ENCODE results near the gene B4GALNT1. TPM values are rescaled to one million over a fixed set of nuclear protein-coding genes. Genes with fewer than 3 reads are reported as not detected.
A peak's percentile ranks its signal among the peaks of the same experiment; 100 is the strongest.

Gene B4GALNT1
- total RNA-seq, 3 donors from 2014 or later, result 0.64 to 2.2 (median 0.65) TPM

DNA sequence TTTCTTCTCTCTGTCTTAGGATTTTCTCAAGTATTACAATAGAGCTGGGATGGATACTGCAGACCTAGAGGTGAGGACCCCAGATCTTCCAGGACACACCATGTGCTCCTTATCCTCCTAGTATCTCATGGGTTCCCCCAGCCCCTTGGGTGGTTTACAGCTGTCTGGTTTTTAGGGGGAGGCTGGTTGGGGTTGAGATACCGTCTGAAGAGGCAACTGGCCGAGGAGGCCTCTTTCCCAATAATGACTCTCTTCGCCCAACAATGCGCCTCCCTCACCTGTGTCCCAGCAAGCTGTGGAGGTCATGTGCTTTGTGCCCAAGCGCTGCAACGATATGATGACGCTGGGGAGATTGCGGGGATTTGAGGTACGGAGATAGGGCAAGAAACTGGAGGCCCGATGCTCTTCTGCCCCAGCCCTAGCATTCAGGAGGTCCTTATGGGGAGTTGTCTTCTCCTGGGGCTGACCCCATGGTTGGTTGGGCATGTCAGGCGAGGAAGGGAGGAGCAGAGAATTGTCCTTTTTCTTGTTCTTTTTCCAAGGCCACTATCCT, 18.0 kb downstream of the B4GALNT1 start:
- intact Hi-C loops (cut with DNase I, micrococcal nuclease), result no loop called here
- no peak for ATAC-seq
- no peak for DNase-seq
- no peak overlapping the region for H3K4me3 ChIP-seq
- no peaks in the 10 kb centered on the region for H3K9me3 ChIP-seq
- no peaks in the 10 kb centered on the region for H3K36me3 ChIP-seq (ENCODE audit: low read depth)
- TF ChIP-seq, protein P1, sequence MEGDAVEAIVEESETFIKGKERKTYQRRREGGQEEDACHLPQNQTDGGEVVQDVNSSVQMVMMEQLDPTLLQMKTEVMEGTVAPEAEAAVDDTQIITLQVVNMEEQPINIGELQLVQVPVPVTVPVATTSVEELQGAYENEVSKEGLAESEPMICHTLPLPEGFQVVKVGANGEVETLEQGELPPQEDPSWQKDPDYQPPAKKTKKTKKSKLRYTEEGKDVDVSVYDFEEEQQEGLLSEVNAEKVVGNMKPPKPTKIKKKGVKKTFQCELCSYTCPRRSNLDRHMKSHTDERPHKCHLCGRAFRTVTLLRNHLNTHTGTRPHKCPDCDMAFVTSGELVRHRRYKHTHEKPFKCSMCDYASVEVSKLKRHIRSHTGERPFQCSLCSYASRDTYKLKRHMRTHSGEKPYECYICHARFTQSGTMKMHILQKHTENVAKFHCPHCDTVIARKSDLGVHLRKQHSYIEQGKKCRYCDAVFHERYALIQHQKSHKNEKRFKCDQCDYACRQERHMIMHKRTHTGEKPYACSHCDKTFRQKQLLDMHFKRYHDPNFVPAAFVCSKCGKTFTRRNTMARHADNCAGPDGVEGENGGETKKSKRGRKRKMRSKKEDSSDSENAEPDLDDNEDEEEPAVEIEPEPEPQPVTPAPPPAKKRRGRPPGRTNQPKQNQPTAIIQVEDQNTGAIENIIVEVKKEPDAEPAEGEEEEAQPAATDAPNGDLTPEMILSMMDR (IDR thresholded peaks at IDR 0.05), result no peak
- H3K4me1 ChIP-seq (ENCODE audit: low read depth), result peaks cover 8% of the 10 kb centered on the region

DNA sequence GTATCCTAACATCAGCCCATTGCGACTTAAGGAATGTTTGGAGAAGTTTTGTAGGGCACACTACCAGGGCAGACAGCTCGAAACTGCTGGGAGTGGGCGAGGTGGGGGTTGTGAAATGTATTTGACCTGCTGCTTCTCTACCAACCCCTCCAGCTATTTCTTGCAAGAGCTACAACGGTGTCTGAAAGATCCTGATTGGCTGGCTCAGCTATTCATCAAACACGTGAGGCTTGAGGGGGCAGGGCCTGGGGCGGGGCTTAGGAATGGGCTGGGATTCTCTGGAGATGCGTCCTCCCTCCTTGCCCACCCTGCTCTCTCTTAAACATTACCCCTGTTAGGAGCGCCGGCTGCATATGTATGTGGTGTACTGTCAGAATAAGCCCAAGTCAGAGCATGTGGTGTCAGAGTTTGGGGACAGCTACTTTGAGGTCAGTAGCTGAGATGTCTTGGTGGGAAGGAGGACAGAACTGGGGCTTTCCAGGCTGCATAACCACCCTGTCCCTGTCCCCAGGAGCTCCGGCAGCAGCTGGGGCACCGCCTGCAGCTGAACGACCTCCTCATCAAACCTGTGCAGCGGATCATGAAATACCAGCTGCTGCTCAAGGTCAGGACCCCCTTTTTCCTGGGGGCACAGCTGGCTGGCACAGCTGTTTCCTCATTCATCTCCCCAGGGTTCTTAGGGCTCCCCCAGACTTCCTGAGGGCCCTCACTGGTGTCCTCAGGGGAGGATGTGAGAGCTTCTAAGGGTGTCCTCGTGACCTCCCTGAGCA, 18.6 kb downstream of the B4GALNT1 start:
- peak; percentile 7 for ATAC-seq
- Histone ChIP-seq H3K36me3 (ENCODE audit: low read depth) (no peaks in the 10 kb centered on the region), H3K4me1 (ENCODE audit: low read depth) (peaks cover 8% of the 10 kb centered on the region), H3K4me3 (no peak overlapping the region), H3K9me3 (no peaks in the 10 kb centered on the region)
- TF ChIP-seq, protein P1 (IDR thresholded peaks at IDR 0.05), result no peak
- intact Hi-C loops (cut with DNase I, micrococcal nuclease), result no loop called here
- DNase-seq, result no peak

DNA sequence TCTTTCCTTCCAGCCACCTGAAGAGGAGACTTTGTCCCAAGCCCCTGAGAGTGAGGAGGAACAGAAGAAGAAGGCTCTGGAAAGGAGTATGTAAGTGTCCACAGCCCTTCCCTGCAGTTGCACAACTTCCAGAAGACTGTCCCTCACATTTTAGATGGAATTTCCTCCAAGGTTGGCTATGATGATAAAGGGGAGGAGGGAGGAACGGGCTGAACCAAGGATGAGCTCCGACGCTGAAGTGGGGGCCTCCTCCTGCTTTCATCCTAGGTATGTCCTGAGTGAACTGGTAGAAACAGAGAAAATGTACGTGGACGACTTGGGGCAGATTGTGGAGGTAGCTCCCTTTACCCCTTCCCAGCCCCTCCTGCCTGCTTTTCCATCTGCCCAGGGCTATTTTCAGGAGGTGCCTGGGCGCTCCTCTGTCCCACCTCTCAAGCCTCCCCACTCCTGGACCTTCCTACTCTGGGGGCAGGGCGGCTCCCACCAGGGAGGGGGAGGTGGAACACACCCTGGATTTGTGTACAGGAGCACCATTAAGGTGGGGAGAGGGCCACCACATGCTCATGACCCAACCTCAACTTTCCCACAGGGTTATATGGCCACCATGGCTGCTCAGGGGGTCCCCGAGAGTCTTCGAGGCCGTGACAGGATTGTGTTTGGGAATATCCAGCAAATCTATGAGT, 19.4 kb downstream of the B4GALNT1 start:
- Histone ChIP-seq H3K9me3 (no peaks in the 10 kb centered on the region), H3K36me3 (ENCODE audit: low read depth) (no peaks in the 10 kb centered on the region), H3K4me1 (ENCODE audit: low read depth) (peaks cover 8% of the 10 kb centered on the region), H3K4me3 (no peak overlapping the region)
- intact Hi-C loops (cut with DNase I, micrococcal nuclease), result no loop called here
- no peak for DNase-seq
- ATAC-seq, result no peak
- TF ChIP-seq, protein P1 (IDR thresholded peaks at IDR 0.05), result no peak

DNA sequence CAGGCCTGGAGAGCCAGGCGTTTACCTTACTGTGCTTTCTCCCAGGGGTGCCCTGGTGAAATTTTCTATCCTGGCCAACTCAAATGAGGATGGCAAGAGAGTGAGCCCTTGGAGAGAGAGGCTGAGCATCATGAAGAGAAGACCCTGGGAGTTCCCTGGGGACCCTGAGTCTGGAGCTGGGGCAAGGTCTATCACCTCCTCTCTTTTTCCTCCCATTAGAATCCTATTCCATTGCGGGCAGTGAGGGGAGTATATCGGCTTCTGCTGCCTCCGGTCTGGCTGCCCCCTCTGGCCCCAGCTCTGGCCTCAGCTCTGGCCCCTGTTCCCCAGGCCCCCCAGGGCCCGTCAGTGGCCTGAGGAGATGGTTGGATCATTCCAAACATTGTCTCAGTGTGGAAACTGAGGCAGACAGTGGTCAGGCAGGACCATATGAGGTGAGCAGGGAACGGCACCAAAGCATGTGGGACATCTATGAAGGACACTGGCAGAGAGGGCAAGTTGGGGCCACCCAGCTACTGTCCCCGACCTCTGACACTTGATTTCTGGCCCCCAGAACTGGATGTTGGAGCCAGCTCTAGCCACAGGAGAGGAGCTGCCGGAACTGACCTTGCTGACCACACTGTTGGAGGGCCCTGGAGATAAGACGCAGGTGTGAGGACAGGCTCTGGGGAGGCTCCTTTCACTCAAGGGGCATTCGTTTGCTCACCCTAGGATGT, 20.1 kb downstream of the B4GALNT1 start:
- TF ChIP-seq, protein P1 (IDR thresholded peaks at IDR 0.05), result no peak
- DNase-seq, result no peak
- Histone ChIP-seq H3K36me3 (ENCODE audit: low read depth) (no peaks in the 10 kb centered on the region), H3K4me3 (no peak overlapping the region), H3K4me1 (ENCODE audit: low read depth) (peaks cover 8% of the 10 kb centered on the region), H3K9me3 (no peaks in the 10 kb centered on the region)
- ATAC-seq, result no peak
- intact Hi-C loops (cut with DNase I, micrococcal nuclease), result no loop called here

DNA sequence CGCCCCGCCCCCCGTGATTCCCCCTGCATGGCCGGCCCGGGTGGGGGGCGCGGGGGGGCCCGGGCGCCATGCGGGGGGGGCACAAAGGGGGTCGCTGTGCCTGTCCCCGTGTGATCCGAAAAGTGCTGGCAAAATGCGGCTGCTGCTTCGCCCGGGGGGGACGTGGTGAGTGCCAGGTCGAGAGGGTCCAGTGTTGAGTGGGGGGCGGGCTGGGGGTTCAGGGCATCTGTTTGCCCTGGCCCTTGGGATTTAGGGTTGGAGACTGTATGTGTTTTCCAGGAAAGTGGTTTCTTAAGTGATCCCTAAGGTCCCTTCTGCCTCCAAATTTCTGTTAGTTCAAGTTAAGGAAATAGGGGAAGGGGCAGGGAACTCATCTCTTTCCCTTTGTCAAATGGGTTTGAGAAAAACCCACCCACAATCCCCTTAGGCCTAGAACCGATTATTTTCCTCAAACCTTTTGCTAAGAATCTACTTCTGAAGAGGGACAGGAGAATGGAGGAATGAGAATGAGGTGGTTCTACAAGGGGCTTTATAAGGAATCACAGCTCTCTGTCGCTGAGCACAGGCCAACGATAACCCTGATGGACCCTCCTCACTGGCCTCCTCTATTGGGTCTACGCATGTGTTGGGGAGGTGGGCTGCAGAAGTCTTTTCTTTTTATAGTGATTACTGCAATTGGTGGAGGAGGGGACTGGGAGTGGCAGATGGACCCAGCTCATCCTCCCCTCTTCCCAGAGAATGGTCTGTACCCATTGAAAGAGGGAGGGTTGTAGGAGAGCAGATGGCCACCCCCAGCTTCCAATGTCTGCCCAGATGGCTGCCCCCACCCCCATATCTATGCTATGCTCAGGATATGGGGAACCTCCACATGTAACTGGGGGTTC, 20.9 kb downstream of the B4GALNT1 start:
- ATAC-seq (no peak), DNase-seq (no peak)
- H3K9me3 ChIP-seq, result no peaks in the 10 kb centered on the region
- H3K36me3 ChIP-seq (ENCODE audit: low read depth), result no peaks in the 10 kb centered on the region
- TF ChIP-seq, protein P1 (IDR thresholded peaks at IDR 0.05), result no peak
- H3K4me1 ChIP-seq (ENCODE audit: low read depth), result peaks cover 8% of the 10 kb centered on the region
- intact Hi-C loops (cut with DNase I, micrococcal nuclease), result no loop called here
- no peak overlapping the region for H3K4me3 ChIP-seq
